Transverse colon (tissue), 4 donors: ENCODE measurements around the gene PITPNC1. TPM values are rescaled to one million over a fixed set of nuclear protein-coding genes. Genes with fewer than 3 reads are reported as not detected.
"Not testable (repeated sequence)": the region's sequence is repeated elsewhere in the genome, so short reads cannot be mapped to it uniquely, and the experiment has no call there.

Experiments
- DNase-seq: peaks from one replicate; pipeline ENCODE4 v3.0.0-alpha.2; 2019
- H3K27ac ChIP-seq, 4 donors: fragments of 200-600 bp; sonication (generic); 2 replicates each; pipeline ENCODE4 v1.5.1; 2016 to 2018; ENCODE audit warnings: inconsistent platforms in 4 of 4
- H3K27me3 ChIP-seq: fragments of 200-600 bp; sonication (generic); 2 replicates; pipeline ENCODE4 v1.5.1; 2017; ENCODE audit warnings: inconsistent platforms
- H3K36me3 ChIP-seq, 4 donors: fragments of 200-600 bp; sonication (generic); 2 replicates each; pipeline ENCODE4 v1.5.1; 2017 to 2019; ENCODE audit warnings: inconsistent platforms in 4 of 4
- H3K4me1 ChIP-seq, 4 donors: fragments of 200-600 bp; sonication (generic); 2 replicates each; pipeline ENCODE4 v1.5.1; 2017 to 2020; ENCODE audit warnings: inconsistent platforms in 4 of 4
- H3K4me3 ChIP-seq, 4 donors: fragments of 200-600 bp; sonication (generic); 1 replicate in 1 of 4; 2 replicates in 3 of 4; pipeline versions ENCODE4 v1.5.1 to v1.6.1; 2017 to 2019; ENCODE audit warnings: inconsistent platforms in 4 of 4
- H3K9me3 ChIP-seq, 2 donors: fragments of 200-600 bp; sonication (generic); 2 replicates each; pipeline ENCODE4 v1.5.1; 2017 to 2019; ENCODE audit warnings: inconsistent platforms in 2 of 2
- CTCF ChIP-seq, 5 experiments: fragments of 200-600 bp in 3 of 5; fragments of 450-650 bp in 2 of 5; sonication (generic) in 3 of 5; IDR thresholded peaks; 1 replicate in 2 of 5; 2 replicates in 3 of 5; pipeline ENCODE4 v1.5.1; 2016 to 2017; ENCODE audit warnings: antibody characterized with exemption in 5 of 5, inconsistent platforms in 3 of 5, mild to moderate bottlenecking in 2 of 5, moderate library complexity in 1 of 5
- EP300 ChIP-seq: sonication (generic); formaldehyde crosslinking; IDR thresholded peaks from one replicate; pipeline ENCODE4 v1.6.1; 2017; ENCODE audit warnings: antibody characterized with exemption, low read depth
- POLR2A ChIP-seq: fragments of 450-650 bp; IDR thresholded peaks from one replicate; pipeline ENCODE4 v1.6.1; 2016; ENCODE audit warnings: antibody characterized with exemption, mild to moderate bottlenecking, moderate library complexity
- POLR2AphosphoS5 ChIP-seq, 3 donors: sonication (generic); formaldehyde crosslinking; IDR thresholded peaks; one replicate each; pipeline ENCODE4 v1.6.1; 2016; ENCODE audit warnings: antibody characterized with exemption in 3 of 3
- WGBS, 2 donors: methylation state at CpG; one replicate each; pipeline ENCODE4 v1.1.5; 2018; ENCODE audit warnings: low coverage in 1 of 2; 5-methylcytosine and 5-hydroxymethylcytosine counted together
- in situ Hi-C, 4 donors: fragments of 200-750 bp; cut with MboI; loops; one replicate each; pipeline versions ENCODE4 v1.15.0 to v1.15.1; 2017; ENCODE audit warnings: low sequenced_read_pairs in 3 of 4, low pct_ligation_motif_present in 1 of 4, low pct_unique_long_range_greater_than_20kb in 1 of 4
- intact Hi-C: fragments of 100-400 bp; cut with DNase I; formaldehyde crosslinking; loops from one replicate; pipeline ENCODE4 v1.15.1; 2023; ENCODE audit warnings: low total_unique reads
- total RNA-seq, 4 donors: library from RNA; depleted of rRNA; stranded (reverse); fragments of >200 nt; gene quantifications; one replicate each; pipeline ENCODE4 v1.1.0, GENCODE V29; 2016

PITPNC1 gene
- total RNA-seq, 4 donors from 2014 or later = 1.6 to 10.3 (median 4.0) TPM

- peak within 1 kb of the TSS; percentile 91 to 93 (median 92) for H3K27ac ChIP-seq
- H3K4me1 ChIP-seq = peaks cover 9 to 22% (median 15%) of the 10 kb centered on the region in 4 donors
- WGBS, 2 donors = 0% methylated on average over 49 of the region's 49 CpGs; no CpG with 5 or more reads in 1 of the 2 donors
- DNase-seq = peak; percentile 99
- no peaks in the 10 kb centered on the region for H3K27me3 ChIP-seq
- no peaks in the 10 kb centered on the region for H3K9me3 ChIP-seq
- H3K36me3 ChIP-seq = peaks cover 0 to 22% (median 9%) of the 10 kb centered on the region in 4 donors
- peak; percentile 94 for TF ChIP-seq POLR2A
- TF ChIP-seq CTCF (IDR thresholded peaks at IDR 0.05) = peak; percentile 85 to 98 (median 90)
- no peak for TF ChIP-seq EP300
- TF ChIP-seq POLR2AphosphoS5 (IDR thresholded peaks at IDR 0.05) = peak; percentile 93 to 98 (median 97)
- in situ Hi-C loops = no loop called here
- H3K4me3 ChIP-seq = peak within 1 kb of the TSS; percentile 73 to 96 (median 80)
- intact Hi-C loops = no loop called here
These were observed 340.7 kb downstream of the PITPNC1 start, which contains the start of gene NOL11 for GRCh38 chr17:67717624-67718324. Gene NOL11, plus strand, starts transcription at chr17:67717936. Its CDS starts 12 bp downstream, at chr17:67717948.

GRCh38 chr17:67718325-67718941, 341.4 kb downstream of the PITPNC1 start:
- DNase-seq = peak; percentile 15
- 0 to 1% methylated on average over 6 to 16 of the region's 16 CpGs for WGBS, 2 donors
- peaks cover 0 to 24% (median 10%) of the 10 kb centered on the region in 4 donors for H3K36me3 ChIP-seq
- intact Hi-C loops = no loop called here
- no peaks in the 10 kb centered on the region for H3K9me3 ChIP-seq
- no peak for TF ChIP-seq POLR2A
- no peak for TF ChIP-seq EP300
- no peak for TF ChIP-seq POLR2AphosphoS5 (IDR thresholded peaks at IDR 0.05)
- TF ChIP-seq CTCF (IDR thresholded peaks at IDR 0.05) = no peak
- in situ Hi-C loops = no loop called here
- H3K4me3 ChIP-seq = peak overlapping the region; percentile 73 to 96 (median 80)
- peaks cover 9 to 22% (median 15%) of the 10 kb centered on the region in 4 donors for H3K4me1 ChIP-seq
- peak overlapping the region; percentile 91 to 93 (median 92) for H3K27ac ChIP-seq
- H3K27me3 ChIP-seq = no peaks in the 10 kb centered on the region

GRCh38 chr17:67725373-67725791, 348.3 kb downstream of the PITPNC1 start:
- intact Hi-C loops = no loop called here
- H3K36me3 ChIP-seq = peaks cover 0 to 72% (median 35%) of the 10 kb centered on the region in 4 donors
- TF ChIP-seq EP300 (no peak), POLR2A (no peak), POLR2AphosphoS5 (IDR thresholded peaks at IDR 0.05) (no peak), CTCF (IDR thresholded peaks at IDR 0.05) (no peak)
- H3K4me3 ChIP-seq = no peak overlapping the region
- no peak for DNase-seq
- no peaks in the 10 kb centered on the region for H3K4me1 ChIP-seq
- in situ Hi-C loops = no loop called here
- WGBS, 2 donors = 80 to 90% methylated on average over 4 of the region's 4 CpGs
- H3K27ac ChIP-seq = no peak overlapping the region
- no peaks in the 10 kb centered on the region for H3K27me3 ChIP-seq
- no peaks in the 10 kb centered on the region for H3K9me3 ChIP-seq

- no peaks in the 10 kb centered on the region for H3K9me3 ChIP-seq
- H3K4me1 ChIP-seq = no peaks in the 10 kb centered on the region
- 85 to 96% methylated on average over 2 to 4 of the region's 4 CpGs for WGBS, 2 donors
- peaks cover 0 to 74% (median 36%) of the 10 kb centered on the region in 4 donors for H3K36me3 ChIP-seq
- no peak overlapping the region for H3K27ac ChIP-seq
- in situ Hi-C loops = no loop called here
- no peaks in the 10 kb centered on the region for H3K27me3 ChIP-seq
- H3K4me3 ChIP-seq = no peak overlapping the region
- no peak for DNase-seq
- intact Hi-C loops = no loop called here
- no peak for TF ChIP-seq POLR2A
- TF ChIP-seq CTCF (IDR thresholded peaks at IDR 0.05) = no peak
- no peak for TF ChIP-seq EP300
- no peak for TF ChIP-seq POLR2AphosphoS5 (IDR thresholded peaks at IDR 0.05)
These were observed 348.7 kb downstream of the PITPNC1 start for GRCh38 chr17:67725807-67726206.

GRCh38 chr17:67727152-67728039, 350.3 kb downstream of the PITPNC1 start:
- in situ Hi-C loops, H3K27ac ChIP-seq, DNase-seq, H3K27me3 ChIP-seq, intact Hi-C loops, H3K4me1 ChIP-seq, H3K9me3 ChIP-seq, H3K4me3 ChIP-seq: not testable (repeated sequence)
- peaks cover 0 to 75% (median 35%) of the 10 kb centered on the region in 4 donors for H3K36me3 ChIP-seq
- 86 to 88% methylated on average over 8 to 15 of the region's 15 CpGs for WGBS, 2 donors
